Muscle layer of colon (tissue), 2 donors: ENCODE data around the gene GABRR1.

Experiments used
- H3K27ac ChIP-seq: one replicate; pipeline ENCODE4 v1.7.0; 2013; ENCODE audit warnings: low read depth, mild to moderate bottlenecking, low read length, moderate library complexity
- H3K27me3 ChIP-seq, 2 donors: one replicate each; pipeline ENCODE4 v1.7.0; 2013; ENCODE audit warnings: low read length in 2 of 2, mild to moderate bottlenecking in 2 of 2; ENCODE audit not compliant: insufficient read depth in 2 of 2, control insufficient read depth in 1 of 2
- H3K36me3 ChIP-seq: one replicate; pipeline ENCODE4 v1.7.0; 2013; ENCODE audit warnings: mild to moderate bottlenecking, low read length; ENCODE audit not compliant: insufficient read depth
- H3K4me1 ChIP-seq: one replicate; pipeline ENCODE4 v1.7.0; 2013; ENCODE audit warnings: mild to moderate bottlenecking, low read length; ENCODE audit not compliant: insufficient read depth
- H3K4me3 ChIP-seq, 2 donors: one replicate each; pipeline ENCODE4 v1.7.0; 2013; ENCODE audit warnings: low read length in 2 of 2, low read depth in 1 of 2, mild to moderate bottlenecking in 1 of 2, moderate library complexity in 1 of 2
- H3K9ac ChIP-seq: one replicate; pipeline ENCODE4 v1.7.0; 2013; ENCODE audit warnings: low read length
- H3K9me3 ChIP-seq: one replicate; pipeline ENCODE4 v1.7.0; 2013; ENCODE audit warnings: mild to moderate bottlenecking, low read length
- donor health status: abdominal sarcoma.
- donor health status: Adenocarcinoma of cecum.

The GABRR1 gene

DNA sequence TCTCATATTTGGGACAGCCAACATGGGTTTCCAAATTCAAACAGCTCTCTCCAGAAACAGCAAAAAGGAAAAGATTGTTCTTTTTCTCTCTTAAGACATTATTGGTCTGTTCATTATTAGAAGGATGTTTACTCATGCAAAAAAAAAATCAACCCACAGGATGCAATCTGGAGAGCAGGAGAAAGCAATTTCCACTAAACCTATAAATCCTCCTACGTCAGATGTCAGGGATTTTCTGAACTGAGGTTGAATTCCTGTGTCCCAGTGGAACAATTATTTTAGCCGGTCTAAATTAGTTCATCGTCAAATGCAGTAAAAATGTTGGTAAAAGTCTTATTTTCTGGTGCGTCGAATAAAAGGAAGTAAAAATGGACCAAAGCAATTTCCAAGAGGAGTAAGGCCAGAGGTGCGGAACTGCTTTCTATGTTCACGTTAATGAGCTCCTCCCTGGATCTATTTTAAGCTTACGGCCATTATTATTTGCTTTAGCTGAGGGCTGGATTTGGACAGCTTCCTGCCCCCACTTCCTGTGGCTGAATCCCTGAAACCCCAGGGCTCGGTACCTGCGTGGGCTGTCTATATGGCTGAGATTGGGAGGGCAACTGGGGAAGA lies at the start of gene GABRR1:
GABRR1 (minus strand) TSS at position 60 of the 612 bp plus-strand sequence; CDS start at position 24, 36 bp downstream.
- H3K4me3 ChIP-seq, result no peak within 1 kb of the TSS
- H3K27me3 ChIP-seq, result no peaks in the 10 kb centered on the region
- no peaks in the 10 kb centered on the region for H3K9me3 ChIP-seq
- H3K9ac ChIP-seq, result no peak within 1 kb of the TSS
- H3K27ac ChIP-seq, result no peak within 1 kb of the TSS
- H3K4me1 ChIP-seq, result no peaks in the 10 kb centered on the region
- no peaks in the 10 kb centered on the region for H3K36me3 ChIP-seq

GRCh38 chr6:89264296-89264695 lies 47.1 kb upstream of the GABRR1 start:
- Histone ChIP-seq H3K9me3 (no peaks in the 10 kb centered on the region), H3K9ac (no peak overlapping the region), H3K4me1 (no peaks in the 10 kb centered on the region), H3K27me3 (no peaks in the 10 kb centered on the region), H3K36me3 (no peaks in the 10 kb centered on the region), H3K27ac (no peak overlapping the region), H3K4me3 (no peak overlapping the region)

- H3K27ac ChIP-seq, result no peak overlapping the region
- H3K9ac ChIP-seq, result no peak overlapping the region
- H3K36me3 ChIP-seq, result no peaks in the 10 kb centered on the region
- no peak overlapping the region for H3K4me3 ChIP-seq
- no peaks in the 10 kb centered on the region for H3K9me3 ChIP-seq
- no peaks in the 10 kb centered on the region for H3K27me3 ChIP-seq
- no peaks in the 10 kb centered on the region for H3K4me1 ChIP-seq
Observed at GRCh38 chr6:89260832-89261231, 43.7 kb upstream of the GABRR1 start.

- H3K27me3 ChIP-seq, result no peaks in the 10 kb centered on the region
- H3K27ac ChIP-seq, result no peak overlapping the region
- H3K4me3 ChIP-seq, result no peak overlapping the region
- H3K9ac ChIP-seq, result no peak overlapping the region
- H3K36me3 ChIP-seq, result no peaks in the 10 kb centered on the region
- H3K9me3 ChIP-seq, result no peaks in the 10 kb centered on the region
- no peaks in the 10 kb centered on the region for H3K4me1 ChIP-seq
Observed at GRCh38 chr6:89260310-89260709, 43.2 kb upstream of the GABRR1 start.

GRCh38 chr6:89258912-89259311 lies 41.8 kb upstream of the GABRR1 start:
- Histone ChIP-seq H3K27ac (no peak overlapping the region), H3K27me3 (no peaks in the 10 kb centered on the region), H3K36me3 (no peaks in the 10 kb centered on the region), H3K4me3 (no peak overlapping the region), H3K9ac (no peak overlapping the region), H3K4me1 (no peaks in the 10 kb centered on the region), H3K9me3 (no peaks in the 10 kb centered on the region)

DNA sequence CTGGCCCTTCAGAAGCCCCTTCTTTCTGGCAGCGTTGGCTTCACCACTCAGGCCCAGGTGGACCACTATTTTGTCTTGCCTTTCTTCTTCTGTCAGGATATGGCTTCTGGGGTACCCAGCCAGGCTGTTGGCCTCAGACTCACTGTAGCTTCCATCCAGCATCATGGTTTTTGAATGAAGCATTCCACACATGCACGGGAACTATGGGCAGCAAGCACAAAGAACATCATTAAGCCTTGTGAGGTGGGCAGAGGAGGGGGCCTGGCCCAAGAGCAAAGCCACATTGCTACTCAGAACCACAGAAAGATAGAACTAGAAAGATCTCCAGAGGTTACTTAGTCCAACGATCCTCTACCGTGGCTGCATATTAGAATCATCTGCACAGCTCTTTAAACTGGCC lies 40.6 kb upstream of the GABRR1 start:
- Histone ChIP-seq H3K4me1 (no peaks in the 10 kb centered on the region), H3K9ac (no peak overlapping the region)

GRCh38 chr6:89257346-89257745 lies 40.2 kb upstream of the GABRR1 start:
- Histone ChIP-seq H3K9ac (no peak overlapping the region), H3K9me3 (no peaks in the 10 kb centered on the region), H3K27ac (no peak overlapping the region), H3K4me1 (no peaks in the 10 kb centered on the region), H3K27me3 (no peaks in the 10 kb centered on the region), H3K4me3 (no peak overlapping the region), H3K36me3 (no peaks in the 10 kb centered on the region)

More for the DNA sequence above, 40.6 kb upstream of the GABRR1 start:
- no peaks in the 10 kb centered on the region for H3K27me3 ChIP-seq
- no peak overlapping the region for H3K4me3 ChIP-seq
- H3K27ac ChIP-seq, result no peak overlapping the region
- no peaks in the 10 kb centered on the region for H3K36me3 ChIP-seq
- no peaks in the 10 kb centered on the region for H3K9me3 ChIP-seq

DNA sequence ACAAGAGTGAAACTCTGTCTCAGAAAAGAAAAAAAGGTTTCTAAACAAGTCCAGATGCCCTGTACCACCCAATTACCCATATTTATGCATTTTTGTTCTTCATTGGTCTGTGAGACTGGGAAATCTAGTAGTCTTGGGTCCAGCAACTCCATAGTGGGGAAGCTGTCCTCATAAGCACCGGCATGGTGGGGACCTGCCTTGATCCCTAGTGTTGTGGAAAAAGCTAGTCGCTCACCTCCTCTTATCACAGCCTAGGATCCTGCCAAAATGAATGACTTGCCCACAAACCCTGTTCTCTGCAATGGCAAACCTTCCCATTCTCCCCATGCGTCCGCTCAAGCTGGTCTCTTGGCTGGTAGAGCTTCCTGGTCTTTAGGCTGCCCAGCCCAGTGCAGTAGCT lies 38.3 kb upstream of the GABRR1 start:
- Histone ChIP-seq H3K4me1 (no peaks in the 10 kb centered on the region), H3K9me3 (no peaks in the 10 kb centered on the region), H3K9ac (no peak overlapping the region), H3K36me3 (no peaks in the 10 kb centered on the region), H3K27me3 (no peaks in the 10 kb centered on the region), H3K27ac (no peak overlapping the region), H3K4me3 (no peak overlapping the region)

- Histone ChIP-seq H3K4me3 (no peak overlapping the region), H3K27ac (no peak overlapping the region), H3K9ac (no peak overlapping the region), H3K9me3 (no peaks in the 10 kb centered on the region), H3K4me1 (no peaks in the 10 kb centered on the region), H3K27me3 (no peaks in the 10 kb centered on the region), H3K36me3 (no peaks in the 10 kb centered on the region)
Observed at GRCh38 chr6:89254569-89254968, 37.4 kb upstream of the GABRR1 start.

- Histone ChIP-seq H3K4me1 (no peaks in the 10 kb centered on the region), H3K27ac (no peak overlapping the region), H3K4me3 (no peak overlapping the region), H3K9ac (no peak overlapping the region), H3K9me3 (no peaks in the 10 kb centered on the region), H3K27me3 (no peaks in the 10 kb centered on the region), H3K36me3 (no peaks in the 10 kb centered on the region)
Observed at GRCh38 chr6:89252907-89253306, 35.7 kb upstream of the GABRR1 start.

- H3K4me1 ChIP-seq, result no peaks in the 10 kb centered on the region
- no peak overlapping the region for H3K9ac ChIP-seq
- H3K27me3 ChIP-seq, result no peaks in the 10 kb centered on the region
- no peak overlapping the region for H3K4me3 ChIP-seq
- no peak overlapping the region for H3K27ac ChIP-seq
- no peaks in the 10 kb centered on the region for H3K36me3 ChIP-seq
- H3K9me3 ChIP-seq, result no peaks in the 10 kb centered on the region
Observed at GRCh38 chr6:89251976-89252375, 34.8 kb upstream of the GABRR1 start.

GRCh38 chr6:89251170-89251569 lies 34.0 kb upstream of the GABRR1 start:
- no peak overlapping the region for H3K27ac ChIP-seq

More at GRCh38 chr6:89251170-89251569, 34.0 kb upstream of the GABRR1 start:
- no peak overlapping the region for H3K4me3 ChIP-seq
- no peaks in the 10 kb centered on the region for H3K9me3 ChIP-seq
- H3K4me1 ChIP-seq, result no peaks in the 10 kb centered on the region
- H3K27me3 ChIP-seq, result no peaks in the 10 kb centered on the region
- no peak overlapping the region for H3K9ac ChIP-seq
- H3K36me3 ChIP-seq, result no peaks in the 10 kb centered on the region
